Hematopoietic multipotent progenitor cell treated with erythropoietin and hydrocortisone succinate and interleukin-3 and kit ligand, for 6 days (in vitro differentiated cells): Measurements from ENCODE around the gene FDXR.

Experiments
- DNase-seq: peaks from one replicate; pipeline ENCODE4 v3.0.0-alpha.2; 2015

FDXR gene

DNA sequence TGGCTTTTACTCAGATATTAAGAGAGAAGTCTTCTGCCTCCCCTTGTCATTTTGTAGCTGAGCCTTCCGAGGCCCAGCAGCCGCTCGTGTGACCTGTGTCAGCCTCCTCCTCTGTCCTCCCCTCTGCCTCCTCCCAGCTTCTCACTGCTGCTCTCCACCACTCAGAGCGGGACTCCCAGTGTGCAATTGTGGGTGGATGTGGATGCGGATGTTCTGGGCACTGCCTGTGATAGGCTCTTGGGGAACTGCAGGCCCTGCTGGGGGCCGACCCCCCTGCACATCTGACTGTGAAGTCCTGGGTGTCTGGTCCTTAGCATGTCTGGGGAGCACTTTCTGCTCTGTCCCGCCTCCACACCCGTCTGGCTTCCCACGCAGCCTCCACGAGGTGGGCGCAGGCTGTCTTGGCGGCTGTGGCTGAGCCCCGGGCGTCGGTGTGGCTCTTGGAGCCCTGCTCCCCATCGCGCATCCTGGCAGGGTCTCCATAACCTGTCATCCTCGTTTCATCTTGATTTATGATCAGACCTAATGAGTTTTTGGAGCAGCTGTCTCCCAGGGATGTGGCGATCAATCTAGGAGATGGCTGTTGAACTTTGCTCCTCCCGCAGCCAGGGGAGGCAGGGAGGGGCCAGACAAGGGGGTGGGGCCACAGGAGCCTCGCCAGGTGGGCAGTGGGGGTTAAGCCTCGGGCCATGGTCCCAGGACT lies 41.2 kb downstream of the FDXR start:
- no peak for DNase-seq

DNA sequence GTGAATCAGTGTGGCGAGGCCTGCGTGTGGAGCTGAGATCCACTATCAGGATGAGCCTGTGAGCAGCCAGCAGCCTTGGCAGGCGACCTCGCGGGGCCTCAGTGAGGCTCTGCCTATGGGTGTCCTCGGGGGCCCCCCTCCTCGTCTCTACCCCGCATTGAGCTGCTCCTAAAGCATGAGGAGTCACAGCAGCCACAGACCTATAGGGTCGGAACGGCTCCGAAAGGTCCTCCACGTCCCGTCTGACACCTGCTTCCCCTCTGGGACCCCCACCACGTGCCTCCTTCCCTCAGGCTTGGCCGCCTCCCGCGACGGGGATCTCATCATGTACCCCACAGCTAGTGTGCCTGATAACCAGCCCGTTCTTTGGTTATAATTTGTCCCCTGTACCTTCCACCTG lies 41.9 kb downstream of the FDXR start:
- DNase-seq = no peak

- no peak for DNase-seq
These were observed 45.0 kb downstream of the FDXR start for GRCh38 chr17:74827800-74828199.

DNA sequence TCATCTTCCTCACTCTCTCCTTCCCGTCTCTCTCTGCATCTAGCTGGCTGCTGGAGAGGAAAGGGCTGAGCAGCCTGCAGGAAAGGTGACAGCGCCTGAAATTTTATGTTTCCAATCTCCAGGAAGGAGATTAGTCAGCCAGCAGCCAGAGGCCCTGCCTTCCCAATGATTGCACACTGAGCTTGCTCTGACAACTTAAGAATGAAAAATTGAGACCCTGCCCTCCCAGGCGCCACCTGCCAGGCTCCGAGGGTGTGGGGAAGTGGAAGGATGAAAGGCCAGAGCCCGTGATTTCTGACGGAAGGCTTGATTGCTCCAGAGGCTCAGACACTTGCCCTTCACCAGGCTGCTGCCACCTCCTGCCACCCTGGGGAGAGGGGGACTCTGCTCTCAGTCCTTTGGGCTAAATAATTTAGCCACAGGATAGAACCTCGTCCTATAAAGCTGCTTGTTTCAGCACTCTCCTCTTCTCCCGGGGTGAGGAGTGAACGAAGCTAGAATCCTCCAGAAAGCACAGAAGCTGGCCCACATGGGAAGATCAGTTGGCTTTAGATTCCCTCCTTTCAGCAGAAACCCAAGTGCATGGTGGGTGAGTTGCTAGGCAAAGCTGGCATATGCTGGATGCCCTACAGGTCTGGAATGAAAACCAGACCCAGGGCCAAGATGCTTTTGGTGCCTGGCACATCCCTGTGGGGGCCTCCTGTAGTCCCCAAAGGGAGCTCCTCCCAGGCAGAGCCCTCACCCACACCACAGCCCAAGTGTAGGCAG lies 46.7 kb downstream of the FDXR start:
- no peak for DNase-seq

- no peak for DNase-seq
These were observed 47.7 kb downstream of the FDXR start for GRCh38 chr17:74824961-74825627.

DNA sequence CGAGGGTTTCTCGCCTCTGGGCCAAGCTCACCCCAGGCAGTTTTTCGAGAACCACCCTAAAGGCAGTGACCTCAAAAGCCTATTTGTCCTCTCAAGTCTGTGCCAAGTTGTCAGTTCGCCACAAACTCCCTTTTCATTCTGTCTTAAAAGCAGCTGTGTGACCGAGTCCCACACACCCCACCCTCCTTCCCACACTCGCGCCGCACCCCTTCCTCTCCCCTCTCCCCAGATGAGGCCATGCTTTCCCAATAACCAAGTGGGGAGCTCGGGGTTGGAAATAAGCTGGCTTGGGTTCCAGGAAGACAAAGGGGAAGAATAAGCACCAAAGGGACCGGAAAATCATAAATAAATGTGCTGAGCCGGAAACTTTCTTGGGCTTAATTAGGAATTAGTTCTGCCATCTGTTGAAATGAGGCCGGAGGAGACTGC lies 49.8 kb downstream of the FDXR start:
- no peak for DNase-seq

GRCh38 chr17:74822335-74822938 lies 50.4 kb downstream of the FDXR start:
- no peak for DNase-seq

- no peak for DNase-seq
These were observed 51.0 kb downstream of the FDXR start for GRCh38 chr17:74821655-74822334.

GRCh38 chr17:74819801-74820436 lies 52.9 kb downstream of the FDXR start:
- no peak for DNase-seq

DNA sequence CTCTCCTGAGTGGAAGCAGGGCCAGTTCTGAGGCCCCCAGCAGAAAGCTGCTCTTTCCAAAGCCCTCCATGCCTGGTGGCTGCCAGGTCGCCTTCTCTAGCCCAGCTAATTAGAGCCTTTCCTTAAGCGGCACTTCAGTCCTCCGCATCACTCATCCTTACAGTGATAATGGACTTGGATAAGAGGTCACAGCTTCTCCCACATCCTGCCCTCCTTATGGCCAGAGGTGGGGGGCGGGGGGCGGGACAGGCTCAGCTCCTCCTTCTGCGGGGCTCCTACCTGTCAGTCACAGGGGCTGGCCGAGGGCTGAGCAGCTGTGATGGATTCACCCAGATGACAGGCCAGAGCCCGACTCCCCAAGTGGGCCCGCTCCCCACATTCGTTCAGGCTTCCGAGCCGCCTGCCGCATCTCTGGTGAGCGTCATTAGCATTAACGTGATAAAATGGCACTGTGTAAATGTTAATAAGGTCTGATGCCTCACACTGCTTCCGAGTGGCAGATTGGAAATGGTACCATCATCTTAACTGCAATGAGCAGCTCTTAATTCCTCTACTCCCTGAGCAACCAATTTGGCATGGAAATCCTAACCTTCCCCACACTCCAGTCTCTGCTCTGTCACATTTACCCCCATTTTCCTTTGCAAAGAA lies 54.4 kb downstream of the FDXR start:
- no peak for DNase-seq

DNA sequence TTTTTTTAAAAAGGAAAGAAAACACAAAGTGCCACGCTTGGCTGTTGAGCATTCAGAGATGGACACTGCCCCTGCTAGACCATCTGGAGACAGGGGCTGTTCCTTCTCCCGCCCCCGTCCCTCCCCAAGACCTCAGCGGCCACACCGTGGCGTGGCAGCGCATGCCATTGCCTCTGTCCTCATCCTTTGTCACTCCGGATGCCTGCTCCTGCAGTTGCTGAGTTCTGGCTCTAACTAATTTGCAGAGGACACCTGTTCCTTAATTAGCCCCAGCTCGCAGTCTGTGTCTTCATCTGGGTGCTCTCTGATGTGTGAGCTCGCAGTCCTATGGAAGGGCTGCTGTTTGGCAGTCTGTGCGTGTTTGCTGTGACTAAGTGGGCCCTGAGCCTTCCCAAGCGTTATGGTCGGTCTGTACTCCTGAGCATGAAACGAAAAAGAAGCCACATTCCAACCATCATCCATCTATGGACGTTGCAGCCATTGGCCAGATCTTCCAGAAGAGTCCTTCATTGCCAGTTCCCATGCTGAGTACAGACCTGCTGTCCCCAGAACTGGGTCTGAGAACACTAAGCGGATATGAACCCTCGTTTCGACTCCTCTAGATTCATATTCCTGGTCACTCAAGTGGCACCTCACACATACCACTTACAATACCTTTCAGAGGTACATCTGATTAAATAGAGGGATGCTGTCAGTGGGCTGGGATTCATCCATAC lies 55.7 kb downstream of the FDXR start:
- DNase-seq = no peak

- DNase-seq = peak; percentile 34
These were observed 57.0 kb downstream of the FDXR start for GRCh38 chr17:74815550-74816370.

DNA sequence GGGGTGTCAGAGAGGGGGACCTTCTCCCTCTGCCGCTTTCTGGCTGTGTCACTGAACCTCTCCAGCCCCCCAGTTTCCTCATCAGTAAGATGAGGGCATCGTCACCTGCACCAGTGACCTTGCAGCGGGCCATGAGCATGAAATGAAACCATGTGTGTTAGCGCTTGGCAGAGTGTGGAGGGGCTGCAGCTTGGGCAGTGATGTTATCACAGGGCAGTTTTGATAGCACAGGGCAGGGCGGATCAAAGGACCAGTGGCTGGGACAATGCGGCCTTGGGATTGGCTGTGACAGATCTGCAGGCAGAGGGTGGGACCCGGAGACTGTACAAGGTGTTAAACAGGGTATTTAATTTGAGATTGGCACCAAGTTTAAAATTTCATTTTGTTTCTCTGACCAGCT lies 57.7 kb downstream of the FDXR start:
- no peak for DNase-seq

GRCh38 chr17:74814453-74814852 lies 58.3 kb downstream of the FDXR start:
- DNase-seq = no peak
